Measurements from ENCODE around the gene CATSPERB.

GRCh38 chr14:91744068-91744480 is 12.2 kb upstream of the CATSPERB start:
- TF ChIP-seq ZNF610 (tag by site-specific recombination; IDR thresholded peaks at IDR 0.05; ENCODE audit: borderline replicate concordance) (no peak), ZNF426 (tag by site-specific recombination; IDR thresholded peaks at IDR 0.05) (no peak), REST (tag by site-specific recombination; IDR thresholded peaks at IDR 0.05) (no peak), ZNF830 (tag by site-specific recombination; IDR thresholded peaks at IDR 0.05; ENCODE audit: low read depth) (no peak)

Data from HEK293 (cell line).